Esophagus muscularis mucosa (tissue), 4 donors: ENCODE results near the gene SLC18B1.

Experiments used
- EP300 ChIP-seq: sonication (generic); formaldehyde crosslinking; IDR thresholded peaks from one replicate; pipeline ENCODE4 v1.6.1; 2017; ENCODE audit warnings: antibody characterized with exemption
- POLR2A ChIP-seq: fragments of 450-650 bp; IDR thresholded peaks from one replicate; pipeline ENCODE4 v1.6.1; 2017; ENCODE audit warnings: antibody characterized with exemption, moderate library complexity, mild to moderate bottlenecking, low read depth
- POLR2AphosphoS5 ChIP-seq, 2 donors: sonication (generic); formaldehyde crosslinking; IDR thresholded peaks; one replicate each; pipeline ENCODE4 v1.6.1; 2017; ENCODE audit warnings: antibody characterized with exemption in 2 of 2
- TF ChIP-seq, protein P1 (sequence below), 3 experiments: fragments of 200-600 bp in 2 of 3; fragments of 450-650 bp in 1 of 3; sonication (generic) in 2 of 3; IDR thresholded peaks; one replicate each; pipeline ENCODE4 v1.5.1; 2017 to 2019; ENCODE audit warnings: antibody characterized with exemption in 3 of 3, mild to moderate bottlenecking in 2 of 3, moderate library complexity in 1 of 3

DNA sequence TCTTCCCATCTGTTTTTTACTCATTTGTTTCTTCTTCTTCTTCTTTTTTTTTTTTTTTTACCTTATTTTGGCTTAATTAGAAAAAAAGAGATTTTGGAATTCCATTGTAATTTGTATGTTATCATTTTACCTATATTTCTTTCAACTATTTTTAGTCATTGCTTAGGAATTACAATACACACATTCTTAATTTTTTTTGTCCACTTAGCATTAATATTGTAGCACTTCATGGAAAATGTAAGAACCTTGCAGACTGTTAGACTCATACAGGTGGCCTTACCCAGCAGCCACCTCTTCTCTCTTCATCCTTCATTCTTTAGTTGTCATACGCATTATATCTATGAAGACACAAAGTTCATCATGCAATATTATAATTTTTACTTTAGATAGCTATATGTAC, 5.8 kb upstream of the SLC18B1 start:
- TF ChIP-seq, protein P1, sequence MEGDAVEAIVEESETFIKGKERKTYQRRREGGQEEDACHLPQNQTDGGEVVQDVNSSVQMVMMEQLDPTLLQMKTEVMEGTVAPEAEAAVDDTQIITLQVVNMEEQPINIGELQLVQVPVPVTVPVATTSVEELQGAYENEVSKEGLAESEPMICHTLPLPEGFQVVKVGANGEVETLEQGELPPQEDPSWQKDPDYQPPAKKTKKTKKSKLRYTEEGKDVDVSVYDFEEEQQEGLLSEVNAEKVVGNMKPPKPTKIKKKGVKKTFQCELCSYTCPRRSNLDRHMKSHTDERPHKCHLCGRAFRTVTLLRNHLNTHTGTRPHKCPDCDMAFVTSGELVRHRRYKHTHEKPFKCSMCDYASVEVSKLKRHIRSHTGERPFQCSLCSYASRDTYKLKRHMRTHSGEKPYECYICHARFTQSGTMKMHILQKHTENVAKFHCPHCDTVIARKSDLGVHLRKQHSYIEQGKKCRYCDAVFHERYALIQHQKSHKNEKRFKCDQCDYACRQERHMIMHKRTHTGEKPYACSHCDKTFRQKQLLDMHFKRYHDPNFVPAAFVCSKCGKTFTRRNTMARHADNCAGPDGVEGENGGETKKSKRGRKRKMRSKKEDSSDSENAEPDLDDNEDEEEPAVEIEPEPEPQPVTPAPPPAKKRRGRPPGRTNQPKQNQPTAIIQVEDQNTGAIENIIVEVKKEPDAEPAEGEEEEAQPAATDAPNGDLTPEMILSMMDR (IDR thresholded peaks at IDR 0.05) = no peak
- no peak for TF ChIP-seq EP300
- TF ChIP-seq POLR2A = no peak
- no peak for TF ChIP-seq POLR2AphosphoS5 (IDR thresholded peaks at IDR 0.05)
